Hindlimb muscle (tissue), 1 donor: ENCODE measurements around the gene DNMBP. TPM values are rescaled to one million over a fixed set of nuclear protein-coding genes. Genes with fewer than 3 reads are reported as not detected.
"Not testable (repeated sequence)": the region's sequence is repeated elsewhere in the genome, so short reads cannot be mapped to it uniquely, and the experiment has no call there.

Experiments
- DNase-seq: peaks from one replicate; pipeline ENCODE4 v3.0.0-alpha.2; 2013
- polyA plus RNA-seq: library from polyadenylated mRNA; unstranded; fragments of 120-200 nt; gene quantifications from one replicate; pipeline ENCODE4 v1.2.1, GENCODE V29; 2013; ENCODE audit not compliant: insufficient read length

The DNMBP gene
- polyA plus RNA-seq, 1 donor = 21.1 TPM

GRCh38 chr10:100014071-100014762 is 4.5 kb upstream of the DNMBP start:
- no peak for DNase-seq

- no peak for DNase-seq
Measured at GRCh38 chr10:100013621-100014020, 3.9 kb upstream of the DNMBP start.

DNA sequence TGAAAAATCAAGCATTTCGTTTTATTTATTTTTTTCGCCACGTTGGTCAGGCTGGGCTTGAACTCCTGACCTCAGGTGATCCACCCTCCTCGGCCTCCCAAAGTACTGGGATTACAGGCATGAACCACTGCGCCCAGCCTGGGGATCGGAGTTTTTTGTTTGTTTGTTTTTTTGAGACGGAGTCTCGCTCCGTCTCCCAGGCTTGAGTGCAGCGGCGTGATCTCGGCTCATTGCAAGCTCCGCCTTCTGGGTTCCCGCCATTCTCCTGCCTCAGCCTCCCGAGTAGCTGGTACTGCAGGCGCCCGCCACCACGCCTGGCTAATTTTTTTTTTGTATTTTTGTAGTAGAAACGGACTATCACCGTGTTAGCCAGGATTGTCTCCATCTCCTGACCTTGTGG is 2.2 kb upstream of the DNMBP start:
- DNase-seq = not testable (repeated sequence)

- DNase-seq = peak; percentile 81
Measured at GRCh38 chr10:100009283-100009792, 409 bp downstream of the DNMBP start.

- no peak for DNase-seq
Measured at GRCh38 chr10:100008708-100009282, 952 bp downstream of the DNMBP start.

DNA sequence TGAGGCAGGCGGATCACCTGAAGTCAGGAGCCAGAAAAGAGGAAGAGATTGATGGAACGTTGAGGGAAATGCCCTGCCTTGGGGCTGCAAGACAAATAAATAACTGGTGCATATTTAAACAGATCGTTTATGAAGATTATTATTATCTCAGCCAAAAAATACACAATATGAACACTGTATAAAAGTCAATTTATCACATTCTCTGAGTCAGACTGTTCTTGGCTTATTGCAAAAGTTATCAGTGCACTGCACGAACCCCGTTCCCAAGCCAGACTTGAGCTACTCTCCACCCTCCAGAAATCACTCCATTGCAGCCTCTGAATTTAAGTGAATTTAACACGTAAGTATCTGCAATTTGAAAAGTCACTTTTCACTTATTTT is 1.6 kb downstream of the DNMBP start:
- DNase-seq = no peak

- no peak for DNase-seq
Measured at GRCh38 chr10:100007231-100008141, 2.3 kb downstream of the DNMBP start.

DNA sequence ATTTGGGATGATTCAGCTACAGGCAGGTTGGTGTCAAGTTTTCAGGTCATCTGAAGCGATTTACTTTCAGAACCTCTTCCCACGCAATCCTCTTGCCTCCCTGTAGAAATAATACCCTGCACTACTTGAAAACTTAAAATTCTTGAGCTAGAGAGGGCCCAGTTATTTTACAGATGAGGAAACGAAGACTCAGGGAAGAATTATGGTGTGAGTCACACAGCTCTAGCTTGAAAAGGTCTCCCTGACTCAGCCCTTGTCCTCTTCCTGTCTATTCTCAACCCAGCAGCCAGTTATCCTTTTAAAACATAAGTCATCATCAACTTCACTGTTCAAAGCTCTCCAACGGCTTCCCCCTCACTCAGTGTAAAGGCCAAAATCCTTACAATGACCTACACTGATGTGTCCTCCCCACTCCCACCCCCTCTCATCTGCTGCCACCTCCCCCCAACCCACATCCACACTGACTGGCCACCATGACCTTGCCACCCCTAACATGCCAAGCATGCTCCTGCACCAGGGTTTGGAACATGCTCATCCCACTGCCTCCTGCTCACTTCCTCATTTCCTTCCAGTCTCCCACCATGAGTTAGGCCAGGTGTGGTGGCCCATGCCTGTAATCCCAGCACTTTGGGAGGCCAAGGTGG is 3.4 kb downstream of the DNMBP start:
- no peak for DNase-seq

DNA sequence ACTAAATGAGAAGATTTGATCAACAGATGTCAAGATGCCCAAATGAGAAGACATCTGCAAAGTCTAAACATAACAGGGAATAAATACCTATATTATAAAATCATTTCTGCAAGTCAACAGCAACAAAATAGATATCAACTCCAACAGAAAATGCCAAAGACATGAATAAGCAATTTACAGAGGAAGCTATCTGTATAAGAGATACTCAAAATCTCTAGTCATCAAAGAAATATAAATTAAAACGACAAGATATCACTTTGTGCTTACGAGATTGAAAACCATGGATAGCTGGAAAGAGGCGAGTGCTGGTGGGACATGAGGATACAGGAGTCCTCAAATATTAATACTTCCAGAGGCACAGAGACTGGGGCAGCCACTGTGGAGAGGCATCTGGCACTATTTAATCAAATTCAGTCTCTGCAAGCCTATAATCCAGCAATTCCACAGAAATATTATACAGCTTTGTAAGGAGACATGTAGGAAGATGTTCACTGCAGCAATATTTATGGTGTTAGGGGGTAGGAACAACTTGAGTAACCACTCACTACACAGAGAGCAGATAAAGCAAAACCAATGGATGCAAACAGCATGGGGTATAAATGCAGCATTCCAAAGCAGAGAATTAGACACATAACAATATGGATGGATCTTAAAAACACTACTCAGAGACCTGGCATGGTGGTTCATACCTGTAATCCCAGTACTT is 4.8 kb downstream of the DNMBP start:
- DNase-seq = no peak

GRCh38 chr10:100000109-100000644 is 9.6 kb downstream of the DNMBP start:
- no peak for DNase-seq

DNA sequence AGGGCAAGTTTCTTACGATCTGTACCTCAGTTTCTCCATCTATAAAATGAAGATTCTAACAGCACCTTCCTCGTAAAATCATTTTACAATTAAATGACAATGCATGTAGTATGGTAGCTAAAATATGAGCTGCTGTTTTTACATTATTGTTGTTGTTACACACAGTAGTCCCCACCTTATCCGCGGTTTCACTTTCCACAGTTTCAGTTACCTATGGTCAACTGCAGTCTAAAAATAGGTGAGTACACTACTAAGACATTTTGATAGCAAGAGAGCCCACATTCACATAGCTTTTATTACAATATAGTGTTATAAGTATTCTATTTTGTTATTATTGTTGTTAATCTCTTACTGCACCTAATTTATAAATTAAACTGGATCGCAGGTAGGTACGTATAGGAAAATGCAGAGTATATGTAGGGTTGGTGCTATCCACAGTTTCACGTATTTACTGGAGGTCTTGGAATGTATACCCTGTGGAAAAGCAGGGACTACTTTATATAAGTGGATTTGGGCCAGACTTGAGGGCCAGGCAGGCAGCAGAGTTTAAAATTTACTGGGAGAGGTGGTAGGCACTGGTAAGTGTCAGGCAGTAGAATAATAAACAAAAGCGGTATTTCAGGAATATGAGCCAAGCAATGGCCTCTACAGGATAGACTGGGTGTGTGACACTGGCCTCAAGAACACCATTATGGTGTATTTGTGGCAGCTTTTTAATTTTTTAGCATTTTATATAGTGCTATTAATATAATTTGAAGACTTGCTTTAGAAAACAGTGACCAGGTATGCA is 10.2 kb downstream of the DNMBP start:
- DNase-seq = no peak

- no peak for DNase-seq
Measured at GRCh38 chr10:99998889-99999288, 10.9 kb downstream of the DNMBP start.

GRCh38 chr10:99996671-99997648 is 12.8 kb downstream of the DNMBP start:
- DNase-seq = no peak

GRCh38 chr10:99995713-99996112 is 14.0 kb downstream of the DNMBP start:
- DNase-seq = no peak

DNA sequence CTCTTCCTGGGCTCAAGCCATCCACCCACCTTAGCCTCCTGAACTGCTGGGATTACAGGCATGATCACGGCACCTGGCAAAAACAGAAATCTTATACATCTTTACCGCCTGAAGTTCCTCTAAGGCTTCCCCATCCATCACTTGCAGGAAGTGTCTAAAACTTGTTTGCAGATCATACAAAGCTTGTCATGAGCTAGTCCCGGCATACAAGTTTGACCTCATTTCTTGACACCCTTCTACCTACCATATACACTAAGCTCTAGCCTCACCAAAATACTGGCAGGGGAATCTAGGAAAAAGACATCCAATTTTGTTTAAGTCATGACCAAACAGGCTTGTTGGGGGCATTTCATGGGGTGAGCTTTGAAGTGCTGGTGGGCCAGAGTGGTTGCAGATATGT is 14.5 kb downstream of the DNMBP start:
- DNase-seq = no peak

DNA sequence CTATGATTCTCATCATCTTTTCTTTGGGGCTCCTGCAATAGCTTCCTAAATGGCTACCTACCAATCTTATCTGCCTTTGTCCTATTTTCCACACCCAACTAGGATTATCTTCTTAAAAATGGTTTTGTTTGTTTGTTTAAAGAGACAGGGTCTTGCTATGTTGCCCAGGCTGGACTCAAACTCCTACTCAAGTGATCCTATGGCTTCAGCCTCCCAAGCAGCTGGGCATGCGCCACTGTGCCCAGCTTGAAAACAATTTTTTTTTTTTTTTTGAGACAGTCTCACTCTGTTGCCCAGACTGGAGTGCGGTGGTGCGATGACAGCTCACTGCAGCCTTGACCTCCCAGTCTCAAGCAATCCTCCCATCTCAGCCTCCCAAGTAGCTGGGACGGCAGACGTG is 14.9 kb downstream of the DNMBP start:
- no peak for DNase-seq

DNA sequence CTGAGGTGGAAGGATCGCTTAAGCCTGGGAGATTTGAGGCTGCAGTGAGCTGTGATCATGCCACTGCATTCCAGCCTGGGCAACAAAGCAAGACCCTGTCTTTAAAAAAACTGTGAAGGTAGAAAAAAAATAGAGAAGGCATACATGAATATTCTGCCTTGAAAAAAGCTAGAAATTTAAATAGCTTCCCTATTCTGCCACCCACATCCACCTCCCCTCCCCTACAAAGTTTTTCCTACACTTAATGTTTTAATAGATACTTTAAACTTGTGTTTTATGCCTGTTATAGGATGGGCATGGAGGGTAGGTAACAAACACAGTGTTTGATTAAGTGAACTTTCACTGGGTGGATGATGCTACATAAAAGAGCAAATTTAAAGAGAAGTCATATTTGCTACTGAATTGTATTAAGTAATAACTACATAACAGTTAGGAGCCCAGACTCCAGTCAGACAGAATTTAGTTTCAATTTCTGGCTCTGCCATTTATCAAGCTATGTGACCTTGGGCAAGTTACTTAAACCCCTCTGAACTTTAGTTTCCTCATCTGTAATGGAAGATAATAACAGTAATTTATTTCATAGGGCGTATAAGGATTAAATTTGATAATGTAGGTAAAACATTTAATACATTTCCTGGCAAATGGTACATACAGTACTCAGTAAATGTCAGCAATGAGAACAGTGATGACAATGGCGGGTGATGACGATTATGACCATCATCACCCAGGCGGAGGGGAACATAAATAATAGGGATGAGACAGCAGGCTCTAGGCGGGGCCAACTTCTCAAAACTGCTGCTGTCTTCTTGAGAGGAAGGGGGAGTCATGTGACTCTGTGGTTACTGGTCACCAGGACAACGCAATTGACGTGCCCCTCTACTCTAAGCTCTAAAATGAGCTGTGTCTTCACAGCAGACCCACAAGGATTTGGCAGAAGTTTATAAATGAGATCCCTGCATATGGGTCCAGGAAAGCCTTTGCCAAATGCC is 15.8 kb downstream of the DNMBP start:
- peak; percentile 60 for DNase-seq

- not testable (repeated sequence) for DNase-seq
Measured at GRCh38 chr10:99985637-99986036, 24.1 kb downstream of the DNMBP start.
